Mammary epithelial cell (primary cell): ENCODE measurements around the gene PLEKHB2.

Experiments used
- CTCF ChIP-seq, 2 donors: IDR thresholded peaks in 1 of 2; conservative IDR thresholded peaks in 1 of 2; 2 replicates each; pipeline ENCODE4 v1.5.1; 2011 to 2012; ENCODE audit warnings: inconsistent platforms in 2 of 2, low read length in 2 of 2, mild to moderate bottlenecking in 2 of 2, control low read depth in 1 of 2, low read depth in 1 of 2; ENCODE audit not compliant: insufficient read depth in 1 of 2; ENCODE audit errors: extremely low read depth in 1 of 2
- EZH2 ChIP-seq: IDR thresholded peaks from 2 replicates; pipeline ENCODE4 v1.6.1; 2012; ENCODE audit warnings: low read length, inconsistent platforms, borderline replicate concordance

DNA sequence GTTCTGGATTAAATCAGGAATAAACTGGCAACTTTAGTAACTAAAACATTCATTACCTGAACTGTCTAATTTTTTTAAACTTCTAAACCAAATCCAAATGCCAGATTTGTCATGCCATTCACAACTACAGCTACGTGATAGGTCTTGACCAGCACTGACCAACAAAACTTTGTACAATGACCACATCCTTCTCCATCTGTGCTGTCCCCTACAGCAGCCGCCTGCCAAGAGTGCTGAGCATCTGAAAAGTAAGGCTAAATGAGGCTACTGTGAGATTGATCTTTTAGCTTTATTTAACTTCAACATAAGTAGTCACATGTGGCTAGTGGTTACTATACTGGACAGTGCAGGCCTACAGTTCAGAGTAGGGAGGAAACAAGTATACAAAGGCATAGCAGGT is 19.5 kb upstream of the PLEKHB2 start:
- TF ChIP-seq CTCF (conservative IDR thresholded peaks at IDR 0.05 in 1 of 2, IDR thresholded peaks at IDR 0.05 in 1 of 2; ENCODE audit: extremely low read depth in 1 of 2, insufficient read depth in 1 of 2, low read depth in 1 of 2, low read length in 2 of 2) (no peak), EZH2 (no peak)
